Measurements from ENCODE around the gene HOXA9. TPM values are rescaled to one million over a fixed set of nuclear protein-coding genes. Genes with fewer than 3 reads are reported as not detected.

Gene HOXA9
- total and polyA plus RNA-seq, 2 experiments from 2014 or later, result 3.6 to 4.4 TPM

- WGBS (ENCODE audit: low lambda C conversion rate, missing lambda C conversion rate), result 42% methylated on average over 2 of the region's 2 CpGs
- Histone ChIP-seq H3K9me2 (replicated peaks; ENCODE audit: insufficient read depth) (no peaks in the 10 kb centered on the region), H3K4me1 (ENCODE audit: insufficient read depth) (peaks cover 31% of the 10 kb centered on the region), H4K20me1 (ENCODE audit: insufficient read depth, poor library complexity, severe bottlenecking) (peaks cover 33% of the 10 kb centered on the region), H3K27ac (peak overlapping the region; percentile 97), H3K27me3 (peaks cover 88% of the 10 kb centered on the region), H3K9me3 (ENCODE audit: low read depth) (no peaks in the 10 kb centered on the region), H3K4me3 (peak overlapping the region; percentile 34), H3K4me2 (peak overlapping the region; percentile 96), H2AFZ (no peak overlapping the region), H3K36me3 (replicated peaks; ENCODE audit: insufficient read depth, low read depth) (no peaks in the 10 kb centered on the region), H3K79me2 (peaks cover 98% of the 10 kb centered on the region)
- no peak for DNase-seq (ENCODE audit: low spot score)
- peak; percentile 35 for TF ChIP-seq EZH2 (IDR thresholded peaks at IDR 0.05; ENCODE audit: borderline replicate concordance)
- no peak for TF ChIP-seq CTCF (IDR thresholded peaks at IDR 0.05; ENCODE audit: poor library complexity)
- peak; percentile 53 for TF ChIP-seq EZH2phosphoT487 (IDR thresholded peaks at IDR 0.05; ENCODE audit: low read depth, severe bottlenecking, unreplicated experiment)
These were observed 28.6 kb upstream of the HOXA9 start for GRCh38 chr7:27194002-27194352.

GRCh38 chr7:27193335-27194001, 28.1 kb upstream of the HOXA9 start:
- Histone ChIP-seq H3K36me3 (replicated peaks; ENCODE audit: insufficient read depth, low read depth) (no peaks in the 10 kb centered on the region), H3K4me2 (peak overlapping the region; percentile 96), H3K27me3 (peaks cover 88% of the 10 kb centered on the region), H3K4me3 (peak overlapping the region; percentile 34), H3K9me3 (ENCODE audit: low read depth) (no peaks in the 10 kb centered on the region), H3K27ac (peak overlapping the region; percentile 97), H3K4me1 (ENCODE audit: insufficient read depth) (peaks cover 35% of the 10 kb centered on the region), H2AFZ (peak overlapping the region; percentile 52), H3K9me2 (replicated peaks; ENCODE audit: insufficient read depth) (no peaks in the 10 kb centered on the region), H4K20me1 (ENCODE audit: insufficient read depth, poor library complexity, severe bottlenecking) (peaks cover 28% of the 10 kb centered on the region), H3K79me2 (peaks cover 98% of the 10 kb centered on the region)
- no peak for DNase-seq (ENCODE audit: low spot score)
- TF ChIP-seq EZH2 (IDR thresholded peaks at IDR 0.05; ENCODE audit: borderline replicate concordance), result peak; percentile 38
- no peak for TF ChIP-seq CTCF (IDR thresholded peaks at IDR 0.05; ENCODE audit: poor library complexity)
- peak; percentile 18 for TF ChIP-seq EZH2phosphoT487 (IDR thresholded peaks at IDR 0.05; ENCODE audit: low read depth, severe bottlenecking, unreplicated experiment)
- WGBS (ENCODE audit: low lambda C conversion rate, missing lambda C conversion rate), result 11% methylated on average over 29 of the region's 29 CpGs

- Histone ChIP-seq H2AFZ (peak overlapping the region; percentile 52), H4K20me1 (ENCODE audit: insufficient read depth, poor library complexity, severe bottlenecking) (peaks cover 25% of the 10 kb centered on the region), H3K9me3 (ENCODE audit: low read depth) (no peaks in the 10 kb centered on the region), H3K27ac (peak overlapping the region; percentile 97), H3K4me3 (peak overlapping the region; percentile 34), H3K36me3 (replicated peaks; ENCODE audit: insufficient read depth, low read depth) (no peaks in the 10 kb centered on the region), H3K79me2 (peaks cover 98% of the 10 kb centered on the region), H3K4me2 (peak overlapping the region; percentile 96), H3K27me3 (peaks cover 88% of the 10 kb centered on the region), H3K4me1 (ENCODE audit: insufficient read depth) (peaks cover 35% of the 10 kb centered on the region), H3K9me2 (replicated peaks; ENCODE audit: insufficient read depth) (no peaks in the 10 kb centered on the region)
- TF ChIP-seq EZH2 (IDR thresholded peaks at IDR 0.05; ENCODE audit: borderline replicate concordance) (peak; percentile 34), EZH2phosphoT487 (IDR thresholded peaks at IDR 0.05; ENCODE audit: low read depth, severe bottlenecking, unreplicated experiment) (no peak), CTCF (IDR thresholded peaks at IDR 0.05; ENCODE audit: poor library complexity) (no peak)
- 8% methylated on average over 67 of the region's 78 CpGs for WGBS (ENCODE audit: low lambda C conversion rate, missing lambda C conversion rate)
- DNase-seq (ENCODE audit: low spot score), result no peak
These were observed 27.4 kb upstream of the HOXA9 start for GRCh38 chr7:27192546-27193334.

Data from hepatocyte (in vitro differentiated cells).